K562 (cell line): Measurements from ENCODE around the gene COPE. TPM values are rescaled to one million over a fixed set of nuclear protein-coding genes. Genes with fewer than 3 reads are reported as not detected.

Source experiments
- ATAC-seq: fragments of 200-7000 bp; cut with Tn5 transposase; 3 replicates; pipeline ENCODE4 v1.9.1; 2020; ENCODE audit warnings: moderate library complexity
- BruUV-seq: library from RNA; stranded (reverse); fragments of 400-500 nt; replicated peaks from 2 replicates; lab custom pipeline; 2021; lab: Mats Ljungman, UMichigan
- CTCF ChIA-PET: fragments of 300-600 bp; formaldehyde crosslinking; extraction: SDS; loops from one replicate; lab custom pipeline; 2021; ENCODE audit warnings: low intra/inter-chr PET ratio; lab: Yijun Ruan, JAX
- POLR2A ChIA-PET: fragments of 300-600, 350-650 bp; sonication (Branson Sonifier 250); formaldehyde crosslinking; extraction: SDS; loops from one replicate; lab custom pipeline; 2021; ENCODE audit warnings: antibody characterized with exemption, inconsistent platforms; lab: Yijun Ruan, JAX
- DNase-seq, 4 experiments: peaks; one replicate each; pipeline versions ENCODE4 v3.0.0 to v3.0.0-alpha.2; 2011 to 2018; ENCODE audit warnings: low spot score in 3 of 4, mixed read lengths in 3 of 4; ENCODE audit errors: extremely low read depth in 1 of 4
- FAIRE-seq: peaks from 2 replicates; lab custom pipeline; 2011; peaks lifted over from hg19 to GRCh38; lab: Jason Lieb, UNC
- H2AFZ ChIP-seq: 2 replicates; pipeline ENCODE4 v1.6.0; 2011; ENCODE audit warnings: low read depth, low read length, control low read depth, inconsistent platforms
- H3K27ac ChIP-seq: fragments of 200-600 bp; 3 replicates; pipeline ENCODE4 v1.8.0; 2011; ENCODE audit warnings: low read depth, mild to moderate bottlenecking, control low read depth, inconsistent platforms, low read length, moderate library complexity, mixed read lengths; ENCODE audit errors: extremely low read depth
- H3K27me3 ChIP-seq, 2 experiments: fragments of 300-600 bp in 1 of 2; 2 replicates in 1 of 2; 3 replicates in 1 of 2; pipeline versions ENCODE4 v1.6.0 to v1.8.0; 2011; ENCODE audit warnings: inconsistent platforms in 2 of 2, low read length in 2 of 2, mild to moderate bottlenecking in 1 of 2, mixed read lengths in 1 of 2, moderate library complexity in 1 of 2; ENCODE audit not compliant: control insufficient read depth in 2 of 2, insufficient read depth in 2 of 2
- H3K36me3 ChIP-seq: fragments of 300-600 bp; 3 replicates; pipeline ENCODE4 v1.8.0; 2011; ENCODE audit warnings: mild to moderate bottlenecking, low read length, inconsistent platforms; ENCODE audit not compliant: control insufficient read depth, insufficient read depth
- H3K4me1 ChIP-seq, 2 experiments: fragments of 200-600 bp in 1 of 2; replicated peaks in 1 of 2; 2 replicates in 1 of 2; 3 replicates in 1 of 2; pipeline versions ENCODE4 v1.5.1 to v1.8.0; 2011; ENCODE audit warnings: inconsistent platforms in 2 of 2, low read length in 2 of 2, mild to moderate bottlenecking in 1 of 2, mixed read lengths in 1 of 2, moderate library complexity in 1 of 2; ENCODE audit not compliant: control insufficient read depth in 2 of 2, insufficient read depth in 2 of 2
- H3K4me2 ChIP-seq: 2 replicates; pipeline ENCODE4 v1.6.1; 2011; ENCODE audit warnings: low read length, control low read depth, inconsistent platforms, mixed read lengths; ENCODE audit not compliant: insufficient read depth
- H3K4me3 ChIP-seq: fragments of 200-600 bp; sonication (generic), shearing (Covaris generic); 2 replicates; pipeline ENCODE4 v1.5.1; 2016; ENCODE audit warnings: control low read depth, inconsistent platforms
- H3K79me2 ChIP-seq: fragments of 200-600 bp; 3 replicates; pipeline ENCODE4 v1.8.0; 2011; ENCODE audit warnings: low read length, inconsistent platforms; ENCODE audit not compliant: control insufficient read depth, insufficient read depth
- H3K9ac ChIP-seq, 2 experiments: 2 replicates each; pipeline versions ENCODE4 v1.6.0 to v1.6.1; 2011; ENCODE audit warnings: low read depth in 2 of 2, low read length in 2 of 2, control low read depth in 1 of 2, inconsistent platforms in 1 of 2, mild to moderate bottlenecking in 1 of 2, mixed read lengths in 1 of 2; ENCODE audit not compliant: insufficient read depth in 1 of 2
- H3K9me1 ChIP-seq: one replicate; pipeline ENCODE4 v1.6.0; 2011; ENCODE audit warnings: inconsistent platforms, mild to moderate bottlenecking, low read length, moderate library complexity; ENCODE audit not compliant: control insufficient read depth, insufficient read depth
- H3K9me3 ChIP-seq: replicated peaks from 2 replicates; pipeline ENCODE4 v1.5.1; 2011; ENCODE audit warnings: low read depth, low read length, inconsistent platforms; ENCODE audit not compliant: control insufficient read depth, insufficient read depth
- H4K20me1 ChIP-seq: replicated peaks from 2 replicates; pipeline ENCODE4 v1.6.1; 2011; ENCODE audit warnings: low read length, inconsistent platforms, mixed read lengths; ENCODE audit not compliant: control insufficient read depth, insufficient read depth
- CREB1 ChIP-seq, 2 experiments: sonication (generic) in 1 of 2; formaldehyde crosslinking in 1 of 2; IDR thresholded peaks; 2 replicates each; pipeline versions ENCODE4 v1.6.1 to v1.8.0; 2012 to 2022; ENCODE audit warnings: inconsistent platforms in 1 of 2, mild to moderate bottlenecking in 1 of 2, missing genetic modification reagents in 1 of 2, moderate library complexity in 1 of 2
- ETS2 ChIP-seq: IDR thresholded peaks from 2 replicates; pipeline ENCODE4 v1.6.1; 2016; ENCODE audit warnings: borderline replicate concordance, missing genetic modification characterization, mild to moderate bottlenecking, moderate library complexity, missing compliant biosample characterization; ENCODE audit not compliant: poor library complexity, severe bottlenecking
- NFE2L1 ChIP-seq: fragments of 450-650 bp; IDR thresholded peaks from 2 replicates; pipeline ENCODE4 v1.6.1; 2016; ENCODE audit warnings: missing genetic modification characterization, low read depth, mild to moderate bottlenecking, missing compliant biosample characterization, moderate library complexity, borderline replicate concordance
- RNF2 ChIP-seq: sonication (generic); IDR thresholded peaks from 2 replicates; pipeline ENCODE4 v1.6.1; 2016
- SIX5 ChIP-seq, 2 experiments: IDR thresholded peaks; 2 replicates each; pipeline ENCODE4 v1.6.1; 2011; ENCODE audit warnings: low read length in 2 of 2, borderline replicate concordance in 1 of 2, low read depth in 1 of 2, mild to moderate bottlenecking in 1 of 2, moderate library complexity in 1 of 2; ENCODE audit not compliant: insufficient read depth in 1 of 2
- SMARCC2 ChIP-seq: fragments of 450-650 bp; IDR thresholded peaks from 2 replicates; pipeline ENCODE4 v1.6.1; 2017; ENCODE audit warnings: antibody characterized with exemption, moderate library complexity, mild to moderate bottlenecking, low read depth
- TGIF2 ChIP-seq: sonication (generic); formaldehyde crosslinking; IDR thresholded peaks from 2 replicates; pipeline ENCODE4 v1.8.1; 2022; ENCODE audit warnings: mild to moderate bottlenecking, missing genetic modification reagents, moderate library complexity
- WHSC1 ChIP-seq: IDR thresholded peaks from one replicate; pipeline ENCODE4 v1.6.1; 2012; ENCODE audit warnings: low read length, control low read depth, inconsistent platforms
- ZBTB8A ChIP-seq: fragments of 450-650 bp; IDR thresholded peaks from 2 replicates; pipeline ENCODE4 v1.6.1; 2018; ENCODE audit warnings: mild to moderate bottlenecking, moderate library complexity; ENCODE audit not compliant: partially characterized antibody
- ZFP91 ChIP-seq: sonication (generic); formaldehyde crosslinking; IDR thresholded peaks from 2 replicates; pipeline ENCODE4 v1.8.0; 2022; ENCODE audit warnings: mild to moderate bottlenecking, missing genetic modification reagents
- ZNF143 ChIP-seq: sonication (generic); formaldehyde crosslinking; IDR thresholded peaks from 2 replicates; pipeline ENCODE4 v1.9.0; 2022; ENCODE audit warnings: mild to moderate bottlenecking, missing genetic modification reagents
- ZNF263 ChIP-seq: sonication (generic); formaldehyde crosslinking; IDR thresholded peaks from 2 replicates; pipeline ENCODE4 v1.8.0; 2022; ENCODE audit warnings: mild to moderate bottlenecking, missing genetic modification reagents, borderline replicate concordance
- ZSCAN32 ChIP-seq: fragments of 450-650 bp; formaldehyde crosslinking; IDR thresholded peaks from 2 replicates; pipeline ENCODE4 v1.4.0; 2020; ENCODE audit warnings: mild to moderate bottlenecking, moderate library complexity
- WGBS: fragments of 100-300 bp; shearing (Covaris generic); methylation state at CpG from one replicate; pipeline ENCODE4 v1.1.6; 2016; ENCODE audit warnings: low coverage, mixed read lengths; ENCODE audit not compliant: insufficient coverage; ENCODE audit errors: missing lambda C conversion rate; 5-methylcytosine and 5-hydroxymethylcytosine counted together
- in situ Hi-C: fragments of 300-500 bp; cut with MboI; formaldehyde crosslinking; loops from 4 replicates; pipeline ENCODE4 v1.15.0; 2018; ENCODE audit warnings: inconsistent platforms, mixed read lengths
- intact Hi-C: fragments of 100-400 bp; cut with micrococcal nuclease; formaldehyde crosslinking; loops from 2 replicates; pipeline ENCODE4 v1.14.2; 2022
- polyA plus RNA-seq, 8 experiments: library from polyadenylated mRNA; depleted of rRNA in 4 of 8; stranded (reverse) in 5 of 8; unstranded in 3 of 8; fragments of >200 nt; fragmentation: Nextera tagmentation in 2 of 8; fragmentation: Illumina TruSeq in 1 of 8; extraction: Ambion mirVana in 2 of 8; extraction: Trizol in 1 of 8; gene quantifications; 2 replicates each; pipeline versions ENCODE4 v1.2.1 to v1.2.3, GENCODE V29; 2011 to 2014; ENCODE audit warnings: inconsistent platforms in 1 of 8, missing spikeins in 1 of 8
- total RNA-seq, 7 experiments: library from RNA; depleted of rRNA in 6 of 7; stranded (reverse); fragments of >200 nt in 6 of 7; fragmentation: Illumina TruSeq in 2 of 7; extraction: Trizol in 2 of 7; gene quantifications; 2 replicates each; pipeline versions ENCODE4 v1.2.1 to v1.2.3, GENCODE V29; 2011 to 2021; ENCODE audit warnings: low replicate concordance in 1 of 7

The COPE gene
- total and polyA plus RNA-seq, 9 of the 15 experiments (the other 6 are each of a cell fraction or from before 2014, with no cell fraction given), result 5.8 to 273 (median 147) TPM

GRCh38 chr19:18875726-18876125, 43.5 kb downstream of the COPE start:
- Histone ChIP-seq H2AFZ (no peak overlapping the region), H3K4me3 (no peak overlapping the region), H3K27me3 (no peaks in the 10 kb centered on the region), H3K4me2 (no peak overlapping the region), H3K9me3 (peaks cover 8% of the 10 kb centered on the region), H3K27ac (no peak overlapping the region), H3K9me1 (no peaks in the 10 kb centered on the region), H3K36me3 (no peaks in the 10 kb centered on the region; the same call in 2 of the 3 replicates), H4K20me1 (0 out of 2 replicates have a peak, but pooled peaks cover 6% of the 10 kb centered on the region), H3K9ac (no peak overlapping the region), H3K79me2 (no peaks in the 10 kb centered on the region), H3K4me1 (peaks cover 13 to 38% of the 10 kb centered on the region in 2 experiments)
- FAIRE-seq (no peak), DNase-seq (no peak), ATAC-seq (no peak)
- TF ChIP-seq ETS2 (tag) (no peak), ZNF263 (CRISPR knock-in tag) (peak; percentile 56; the same call in 1 of the 2 replicates)
- 77% methylated on average over 5 of the region's 5 CpGs for WGBS
- BruUV-seq, result no TSS peak
- ChIA-PET CTCF (interaction anchor here (0.7 kb wide), 1 partner anchor 66 kb away, joined by 3 read pairs; no protein-coding TSS in a partner anchor), POLR2A (interaction anchor here (0.6 kb wide), 1 partner anchor 44 kb away, joined by 3 read pairs; the partner anchor contains the start of gene UPF1)
- intact Hi-C loops, result no loop called here
- in situ Hi-C loops, result no loop called here

GRCh38 chr19:18871543-18871942, 47.6 kb downstream of the COPE start:
- ChIA-PET POLR2A (interaction anchor here (0.7 to 1.6 kb wide), 3 partner anchors 15 to 42 kb away, joined by 3 to 8 read pairs (median 6); no protein-coding TSS in a partner anchor), CTCF (no interaction called here)
- DNase-seq, result peak in 2 of 4 experiments; percentile 45 to 53
- H3K27ac ChIP-seq, result no peak overlapping the region
- peak overlapping the region in 1 of 2 experiments; percentile 37; a peak in 1 of 4 replicates for H3K9ac ChIP-seq
- 9% methylated on average over 7 of the region's 7 CpGs for WGBS
- no TSS peak for BruUV-seq
- FAIRE-seq, result peak; percentile 83
- intact Hi-C loops (no loop called here), in situ Hi-C loops (no loop called here)
- H3K27me3 ChIP-seq, result no peaks in the 10 kb centered on the region
- no peak overlapping the region for H3K4me3 ChIP-seq
- H2AFZ ChIP-seq, result no peak overlapping the region
- H3K4me1 ChIP-seq, result peaks cover 8 to 41% of the 10 kb centered on the region in 2 experiments
- H3K4me2 ChIP-seq, result no peak overlapping the region; the same call in 1 of the 2 replicates
- H3K9me1 ChIP-seq, result no peaks in the 10 kb centered on the region
- peaks cover 19% of the 10 kb centered on the region; the same call in 2 of the 3 replicates for H3K36me3 ChIP-seq
- H4K20me1 ChIP-seq, result 0 out of 2 replicates have a peak, but pooled peaks cover 6% of the 10 kb centered on the region
- H3K79me2 ChIP-seq, result no peaks in the 10 kb centered on the region
- peaks cover 1% of the 10 kb centered on the region; the same call in 1 of the 2 replicates for H3K9me3 ChIP-seq
- peak; percentile 37; the same call in 2 of the 3 replicates for ATAC-seq
- TF ChIP-seq ZSCAN32 (no peak), ZFP91 (CRISPR knock-in tag) (0 out of 2 replicates have a peak, but pooled peaks have one; percentile 45), RNF2 (no peak), ZBTB8A (no peak), WHSC1 (no peak), TGIF2 (CRISPR knock-in tag) (no peak), SMARCC2 (no peak), CREB1 (IDR thresholded peaks at IDR 0.05) (no peak), CREB1 (CRISPR knock-in tag; IDR thresholded peaks at IDR 0.05) (no peak), ZNF143 (no peak), SIX5 (IDR thresholded peaks at IDR 0.05; ENCODE audit: borderline replicate concordance in 1 of 2, insufficient read depth in 1 of 2, low read depth in 1 of 2, low read length in 2 of 2) (no peak), NFE2L1 (no peak)
